Activated T-helper 9 cell treated with anti-CD3 and anti-CD28 coated beads, Interleukin-2, amount 50 U/mL, for 16 hours (primary cell): ENCODE results near the gene CTNS.
A peak's percentile ranks its signal among the peaks of the same experiment; 100 is the strongest.

Experiments
- DNase-seq: peaks from one replicate; pipeline ENCODE4 v3.0.0-alpha.2; 2020; ENCODE audit warnings: low read depth

CTNS gene

GRCh38 chr17:3659541-3660111 lies 23.1 kb downstream of the CTNS start:
- no peak for DNase-seq

GRCh38 chr17:3660311-3660891 lies 23.8 kb downstream of the CTNS start:
- DNase-seq = no peak

- DNase-seq = no peak
Measured at GRCh38 chr17:3663102-3664011, 26.8 kb downstream of the CTNS start.

GRCh38 chr17:3665834-3666233 lies 29.3 kb downstream of the CTNS start:
- no peak for DNase-seq

- no peak for DNase-seq
Measured at GRCh38 chr17:3666516-3666915, 30.0 kb downstream of the CTNS start.

- no peak for DNase-seq
Measured at GRCh38 chr17:3667366-3668278, 31.1 kb downstream of the CTNS start.

- peak; percentile 99 for DNase-seq
Measured at GRCh38 chr17:3668279-3669084, 31.9 kb downstream of the CTNS start, which contains the start of the genes EMC6 and TAX1BP3. EMC6 (plus strand) TSS chr17:3668812; CDS start chr17:3669147, 335 bp downstream. TAX1BP3 (minus strand) TSS chr17:3668578; CDS start chr17:3668526, 52 bp downstream.

GRCh38 chr17:3669085-3669347 lies 32.5 kb downstream of the CTNS start:
- DNase-seq = no peak

- DNase-seq = no peak
Measured at GRCh38 chr17:3669548-3669947, 33.0 kb downstream of the CTNS start.

GRCh38 chr17:3672571-3672970 lies 36.0 kb downstream of the CTNS start:
- no peak for DNase-seq

GRCh38 chr17:3675886-3676285 lies 39.3 kb downstream of the CTNS start:
- no peak for DNase-seq

- DNase-seq = no peak
Measured at GRCh38 chr17:3678095-3678820, 41.7 kb downstream of the CTNS start.

- no peak for DNase-seq
Measured at GRCh38 chr17:3678821-3679530, 42.4 kb downstream of the CTNS start.

GRCh38 chr17:3679531-3680126 lies 43.1 kb downstream of the CTNS start:
- no peak for DNase-seq

GRCh38 chr17:3681057-3681456 lies 44.5 kb downstream of the CTNS start:
- DNase-seq = no peak

- no peak for DNase-seq
Measured at GRCh38 chr17:3681565-3681964, 45.0 kb downstream of the CTNS start.

GRCh38 chr17:3682033-3682432 lies 45.5 kb downstream of the CTNS start:
- DNase-seq = no peak

- DNase-seq = peak; percentile 41
Measured at GRCh38 chr17:3683054-3683511, 46.5 kb downstream of the CTNS start.

GRCh38 chr17:3685174-3685573 lies 48.6 kb downstream of the CTNS start:
- no peak for DNase-seq
